ENCODE results near the gene ZBTB20.

ZBTB20 gene

DNA sequence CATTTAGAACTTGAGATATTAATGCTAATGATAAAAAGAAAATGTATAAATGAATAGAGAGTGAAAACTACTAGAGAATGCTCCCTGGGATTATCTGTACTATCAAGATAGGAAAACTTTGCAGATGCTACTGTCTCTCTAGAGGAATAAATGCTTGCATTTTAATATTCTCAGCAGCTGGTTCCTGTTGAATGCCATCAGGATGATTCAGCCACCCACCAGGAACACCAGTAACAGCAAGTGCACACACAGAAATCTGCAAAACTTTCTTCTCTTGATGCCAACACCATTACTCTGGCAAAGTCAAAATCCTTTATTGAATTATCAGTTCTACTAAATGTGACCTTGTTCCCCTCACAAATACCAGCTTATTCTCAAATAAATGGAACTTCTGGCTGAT lies 704.8 kb downstream of the ZBTB20 start:
- Histone ChIP-seq H3K36me3 (ENCODE audit: control insufficient read depth in 4 of 4, insufficient read depth in 4 of 4, low read length in 3 of 4) (no peaks in the 10 kb centered on the region), H3K4me3 (ENCODE audit: control insufficient read depth in 1 of 7, extremely low read depth in 1 of 7, insufficient read depth in 4 of 7, low read depth in 2 of 7, low read length in 6 of 7) (no peak overlapping the region), H3K27me3 (replicated peaks in 2 of 5; ENCODE audit: control insufficient read depth in 4 of 5, insufficient read depth in 5 of 5, low read length in 4 of 5) (no peaks in the 10 kb centered on the region), H3K9me3 (ENCODE audit: control extremely low read depth in 1 of 5, control insufficient read depth in 4 of 5, insufficient read depth in 2 of 5, low read depth in 1 of 5, low read length in 4 of 5) (no peaks in the 10 kb centered on the region), H3K27ac (ENCODE audit: insufficient read depth in 1 of 2, low read depth in 1 of 2, low read length in 2 of 2, poor library complexity in 1 of 2, severe bottlenecking in 2 of 2) (no peak overlapping the region), H3K4me1 (ENCODE audit: control extremely low read depth in 1 of 4, control insufficient read depth in 4 of 4, insufficient read depth in 4 of 4, low read length in 3 of 4) (no peaks in the 10 kb centered on the region)
- CTCF ChIA-PET = no interaction called here
- no peak for DNase-seq
- POLR2A ChIA-PET = no interaction called here

DNA sequence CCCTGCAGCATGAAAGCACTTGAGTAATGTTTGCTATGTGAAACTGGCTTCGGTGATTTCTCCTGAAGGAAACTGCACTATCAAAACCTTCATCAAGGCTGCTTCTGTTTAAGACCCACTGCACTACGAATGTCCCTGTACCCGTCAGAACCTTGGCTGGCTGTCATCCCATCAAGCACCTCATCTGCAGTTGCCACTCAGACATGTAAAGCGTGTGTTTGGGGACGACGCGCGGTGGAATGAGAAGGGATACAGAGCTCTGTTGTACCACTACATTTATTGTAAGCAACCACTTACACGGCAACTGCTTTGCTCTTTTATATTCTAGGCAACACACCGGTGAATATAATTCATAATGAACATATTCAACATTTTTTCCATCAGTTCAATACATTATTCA lies 705.7 kb downstream of the ZBTB20 start:
- ChIA-PET CTCF (no interaction called here), POLR2A (no interaction called here)
- no peaks in the 10 kb centered on the region for H3K27me3 ChIP-seq (replicated peaks in 2 of 5; ENCODE audit: control insufficient read depth in 4 of 5, insufficient read depth in 5 of 5, low read length in 4 of 5)
- no peaks in the 10 kb centered on the region for H3K36me3 ChIP-seq (ENCODE audit: control insufficient read depth in 4 of 4, insufficient read depth in 4 of 4, low read length in 3 of 4)
- WGBS (ENCODE audit: insufficient coverage) = 95% methylated on average over 8 of the region's 10 CpGs
- DNase-seq = no peak
- no peak overlapping the region for H3K27ac ChIP-seq (ENCODE audit: insufficient read depth in 1 of 2, low read depth in 1 of 2, low read length in 2 of 2, poor library complexity in 1 of 2, severe bottlenecking in 2 of 2)
- no peaks in the 10 kb centered on the region for H3K9me3 ChIP-seq (ENCODE audit: control extremely low read depth in 1 of 5, control insufficient read depth in 4 of 5, insufficient read depth in 2 of 5, low read depth in 1 of 5, low read length in 4 of 5)
- no peak overlapping the region for H3K4me3 ChIP-seq (ENCODE audit: control insufficient read depth in 1 of 7, extremely low read depth in 1 of 7, insufficient read depth in 4 of 7, low read depth in 2 of 7, low read length in 6 of 7)
- no peaks in the 10 kb centered on the region for H3K4me1 ChIP-seq (ENCODE audit: control extremely low read depth in 1 of 4, control insufficient read depth in 4 of 4, insufficient read depth in 4 of 4, low read length in 3 of 4)

DNA sequence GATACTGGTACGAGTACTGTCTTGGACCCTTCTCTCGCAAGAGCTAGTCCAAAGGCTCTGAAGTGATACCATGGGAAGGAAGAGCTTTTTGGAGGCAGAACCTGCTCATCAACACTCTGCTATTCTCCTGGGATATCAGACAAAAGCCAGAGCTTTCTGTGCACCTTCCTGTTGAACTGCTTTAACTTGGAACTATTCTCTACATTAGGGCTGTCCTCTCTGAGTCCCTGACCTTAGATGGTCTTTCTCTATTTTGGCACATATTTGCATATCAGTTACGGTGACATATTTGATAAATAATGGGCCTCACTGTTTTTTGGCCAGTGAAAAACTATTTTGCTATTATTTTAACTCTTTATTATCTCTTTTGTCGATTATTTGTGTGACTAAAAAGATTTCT lies 706.4 kb downstream of the ZBTB20 start:
- no peaks in the 10 kb centered on the region for H3K9me3 ChIP-seq (ENCODE audit: control extremely low read depth in 1 of 5, control insufficient read depth in 4 of 5, insufficient read depth in 2 of 5, low read depth in 1 of 5, low read length in 4 of 5)
- H3K27me3 ChIP-seq (replicated peaks in 2 of 5; ENCODE audit: control insufficient read depth in 4 of 5, insufficient read depth in 5 of 5, low read length in 4 of 5) = no peaks in the 10 kb centered on the region
- WGBS (ENCODE audit: insufficient coverage) = 95% methylated on average over 2 of the region's 4 CpGs

DNA sequence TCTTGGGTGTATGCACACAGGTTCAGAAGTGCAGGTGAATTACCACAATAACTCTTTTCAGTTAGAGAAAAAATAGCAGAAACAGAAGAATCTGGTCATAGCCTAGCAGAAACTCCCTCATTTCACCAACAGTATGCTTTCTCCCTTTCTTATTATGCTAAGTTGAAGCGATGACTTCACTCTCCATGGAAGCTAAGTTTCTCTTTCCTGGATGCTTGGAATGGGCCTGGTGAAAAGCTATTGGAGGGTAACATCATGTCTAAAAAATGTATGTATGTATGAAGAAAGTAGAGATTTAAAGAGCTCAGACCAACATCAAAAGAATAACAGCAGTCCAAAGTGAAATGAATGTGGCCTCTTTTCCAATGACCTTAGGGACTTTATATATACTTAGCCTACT lies 707.8 kb downstream of the ZBTB20 start:
- Histone ChIP-seq H3K36me3 (ENCODE audit: control insufficient read depth in 4 of 4, insufficient read depth in 4 of 4, low read length in 3 of 4) (no peaks in the 10 kb centered on the region), H3K4me3 (ENCODE audit: control insufficient read depth in 1 of 7, extremely low read depth in 1 of 7, insufficient read depth in 4 of 7, low read depth in 2 of 7, low read length in 6 of 7) (no peak overlapping the region), H3K4me1 (ENCODE audit: control extremely low read depth in 1 of 4, control insufficient read depth in 4 of 4, insufficient read depth in 4 of 4, low read length in 3 of 4) (no peaks in the 10 kb centered on the region), H3K27me3 (replicated peaks in 2 of 5; ENCODE audit: control insufficient read depth in 4 of 5, insufficient read depth in 5 of 5, low read length in 4 of 5) (no peaks in the 10 kb centered on the region), H3K9me3 (ENCODE audit: control extremely low read depth in 1 of 5, control insufficient read depth in 4 of 5, insufficient read depth in 2 of 5, low read depth in 1 of 5, low read length in 4 of 5) (no peaks in the 10 kb centered on the region), H3K27ac (ENCODE audit: insufficient read depth in 1 of 2, low read depth in 1 of 2, low read length in 2 of 2, poor library complexity in 1 of 2, severe bottlenecking in 2 of 2) (no peak overlapping the region)
- ChIA-PET CTCF (interaction anchor here (0.8 to 1.7 kb wide), 2 partner anchors 9 to 12 kb away, joined by 3 to 5 read pairs; no protein-coding TSS in a partner anchor), POLR2A (interaction anchor here (1.1 kb wide), 1 partner anchor 12 kb away, joined by 4 read pairs; no protein-coding TSS in a partner anchor)
- WGBS (ENCODE audit: insufficient coverage) = no CpG with 5 or more reads among the region's 1 CpG
- DNase-seq = no peak

More for the DNA sequence above, 706.4 kb downstream of the ZBTB20 start:
- no peaks in the 10 kb centered on the region for H3K4me1 ChIP-seq (ENCODE audit: control extremely low read depth in 1 of 4, control insufficient read depth in 4 of 4, insufficient read depth in 4 of 4, low read length in 3 of 4)
- no peak overlapping the region for H3K4me3 ChIP-seq (ENCODE audit: control insufficient read depth in 1 of 7, extremely low read depth in 1 of 7, insufficient read depth in 4 of 7, low read depth in 2 of 7, low read length in 6 of 7)
- H3K27ac ChIP-seq (ENCODE audit: insufficient read depth in 1 of 2, low read depth in 1 of 2, low read length in 2 of 2, poor library complexity in 1 of 2, severe bottlenecking in 2 of 2) = no peak overlapping the region
- no peak for DNase-seq
- ChIA-PET POLR2A (no interaction called here), CTCF (no interaction called here)
- H3K36me3 ChIP-seq (ENCODE audit: control insufficient read depth in 4 of 4, insufficient read depth in 4 of 4, low read length in 3 of 4) = no peaks in the 10 kb centered on the region

DNA sequence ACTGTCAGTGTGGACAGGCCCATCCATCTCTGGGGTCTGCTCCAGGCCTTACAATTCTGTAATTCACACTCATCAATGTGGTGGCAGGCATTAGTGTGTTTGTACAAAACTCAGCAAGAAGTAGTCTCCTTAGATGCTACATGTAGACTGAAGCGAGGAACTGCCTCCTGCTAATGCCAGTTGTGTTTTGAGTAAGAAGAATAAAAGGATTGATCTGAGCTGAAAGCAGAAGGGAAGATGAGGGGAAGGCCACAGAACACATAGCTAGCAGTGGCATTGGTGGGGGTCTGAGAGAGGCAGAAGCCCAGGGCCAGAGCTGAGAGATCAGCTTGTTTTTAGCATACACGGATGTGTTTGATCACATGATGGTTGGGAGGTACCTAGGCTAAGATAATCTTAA lies 709.2 kb downstream of the ZBTB20 start:
- 88% methylated on average over 1 of the region's 2 CpGs for WGBS (ENCODE audit: insufficient coverage)
- no peaks in the 10 kb centered on the region for H3K36me3 ChIP-seq (ENCODE audit: control insufficient read depth in 4 of 4, insufficient read depth in 4 of 4, low read length in 3 of 4)
- ChIA-PET CTCF (interaction anchor here (1.0 kb wide), 1 partner anchor 18 kb away, joined by 3 read pairs; no protein-coding TSS in a partner anchor), POLR2A (interaction anchor here (0.6 to 1.2 kb wide), 3 partner anchors 13 to 483 kb away, joined by 3 to 4 read pairs (median 4); no protein-coding TSS in a partner anchor)
- H3K9me3 ChIP-seq (ENCODE audit: control extremely low read depth in 1 of 5, control insufficient read depth in 4 of 5, insufficient read depth in 2 of 5, low read depth in 1 of 5, low read length in 4 of 5) = no peaks in the 10 kb centered on the region
- no peak overlapping the region for H3K4me3 ChIP-seq (ENCODE audit: control insufficient read depth in 1 of 7, extremely low read depth in 1 of 7, insufficient read depth in 4 of 7, low read depth in 2 of 7, low read length in 6 of 7)
- no peaks in the 10 kb centered on the region for H3K4me1 ChIP-seq (ENCODE audit: control extremely low read depth in 1 of 4, control insufficient read depth in 4 of 4, insufficient read depth in 4 of 4, low read length in 3 of 4)
- no peak for DNase-seq
- no peak overlapping the region for H3K27ac ChIP-seq (ENCODE audit: insufficient read depth in 1 of 2, low read depth in 1 of 2, low read length in 2 of 2, poor library complexity in 1 of 2, severe bottlenecking in 2 of 2)
- no peaks in the 10 kb centered on the region for H3K27me3 ChIP-seq (replicated peaks in 2 of 5; ENCODE audit: control insufficient read depth in 4 of 5, insufficient read depth in 5 of 5, low read length in 4 of 5)

DNA sequence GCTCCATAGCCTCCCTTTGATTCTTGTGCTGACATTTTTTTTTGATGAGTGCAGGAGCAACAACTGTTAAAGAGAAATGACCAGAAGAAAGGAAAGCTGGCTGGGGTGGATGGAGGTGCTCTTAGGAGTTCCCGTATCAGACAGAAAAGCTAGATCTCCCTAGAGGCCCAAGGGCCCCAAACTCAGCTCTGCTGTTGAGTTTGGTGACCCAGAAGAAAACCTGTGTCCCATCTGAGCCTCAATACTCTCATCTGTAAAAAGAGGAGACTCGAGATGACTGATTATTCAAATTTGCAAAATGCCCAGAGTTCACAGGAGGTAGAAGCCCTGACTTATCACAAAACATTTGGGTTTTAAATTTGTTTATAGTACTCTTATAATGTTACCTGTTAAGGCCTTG lies 710.9 kb downstream of the ZBTB20 start:
- Histone ChIP-seq H3K36me3 (ENCODE audit: control insufficient read depth in 4 of 4, insufficient read depth in 4 of 4, low read length in 3 of 4) (no peaks in the 10 kb centered on the region), H3K4me3 (ENCODE audit: control insufficient read depth in 1 of 7, extremely low read depth in 1 of 7, insufficient read depth in 4 of 7, low read depth in 2 of 7, low read length in 6 of 7) (no peak overlapping the region), H3K4me1 (ENCODE audit: control extremely low read depth in 1 of 4, control insufficient read depth in 4 of 4, insufficient read depth in 4 of 4, low read length in 3 of 4) (no peaks in the 10 kb centered on the region), H3K27ac (ENCODE audit: insufficient read depth in 1 of 2, low read depth in 1 of 2, low read length in 2 of 2, poor library complexity in 1 of 2, severe bottlenecking in 2 of 2) (no peak overlapping the region), H3K27me3 (replicated peaks in 2 of 5; ENCODE audit: control insufficient read depth in 4 of 5, insufficient read depth in 5 of 5, low read length in 4 of 5) (no peaks in the 10 kb centered on the region), H3K9me3 (ENCODE audit: control extremely low read depth in 1 of 5, control insufficient read depth in 4 of 5, insufficient read depth in 2 of 5, low read depth in 1 of 5, low read length in 4 of 5) (no peaks in the 10 kb centered on the region)
- no peak for DNase-seq
- CTCF ChIA-PET = interaction anchor here (1.3 to 1.8 kb wide), 3 partner anchors 9 to 31 kb away, joined by 3 to 5 read pairs (median 4); no protein-coding TSS in a partner anchor
- POLR2A ChIA-PET = interaction anchor here (0.6 kb wide), 1 partner anchor 166 kb away, joined by 3 read pairs; no protein-coding TSS in a partner anchor
- 100% methylated on average over 1 of the region's 2 CpGs for WGBS (ENCODE audit: insufficient coverage)

DNA sequence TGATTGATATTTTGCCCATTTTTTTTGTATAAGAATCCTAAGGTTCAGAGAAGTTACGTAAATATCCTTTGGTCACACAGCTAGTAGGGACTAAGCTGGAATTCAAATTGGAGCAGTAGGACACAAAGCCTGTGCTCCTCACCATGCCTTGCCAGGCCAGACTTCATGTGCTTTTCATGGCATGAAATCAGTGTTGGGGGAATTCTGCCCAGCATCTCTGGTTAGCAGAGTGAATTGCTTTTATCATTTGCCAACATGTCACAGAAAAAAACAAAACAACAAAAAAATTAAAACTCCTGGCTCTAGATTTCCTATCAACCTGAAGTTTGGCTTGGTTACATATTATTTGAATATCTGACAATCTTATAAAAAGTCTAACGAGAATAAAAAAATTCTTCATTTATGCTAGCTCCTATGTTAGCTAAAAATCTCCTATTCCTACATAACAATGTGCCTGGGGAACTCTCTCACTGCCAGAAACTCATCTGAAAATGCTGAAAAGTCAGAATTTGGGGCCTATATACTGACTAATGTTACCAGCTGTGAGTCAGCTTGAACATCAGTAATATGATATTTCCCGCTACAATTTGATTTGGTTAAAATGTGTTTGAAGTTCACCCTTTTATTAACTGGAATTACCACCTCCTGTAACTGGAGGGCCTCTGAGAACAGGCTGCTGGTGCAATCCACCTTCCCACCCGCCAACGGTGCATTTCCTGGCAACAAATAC lies 711.5 kb downstream of the ZBTB20 start:
- H3K27ac ChIP-seq (ENCODE audit: insufficient read depth in 1 of 2, low read depth in 1 of 2, low read length in 2 of 2, poor library complexity in 1 of 2, severe bottlenecking in 2 of 2) = no peak overlapping the region
- no peak overlapping the region for H3K4me3 ChIP-seq (ENCODE audit: control insufficient read depth in 1 of 7, extremely low read depth in 1 of 7, insufficient read depth in 4 of 7, low read depth in 2 of 7, low read length in 6 of 7)
- H3K9me3 ChIP-seq (ENCODE audit: control extremely low read depth in 1 of 5, control insufficient read depth in 4 of 5, insufficient read depth in 2 of 5, low read depth in 1 of 5, low read length in 4 of 5) = no peaks in the 10 kb centered on the region
- H3K36me3 ChIP-seq (ENCODE audit: control insufficient read depth in 4 of 4, insufficient read depth in 4 of 4, low read length in 3 of 4) = no peaks in the 10 kb centered on the region
- no peaks in the 10 kb centered on the region for H3K4me1 ChIP-seq (ENCODE audit: control extremely low read depth in 1 of 4, control insufficient read depth in 4 of 4, insufficient read depth in 4 of 4, low read length in 3 of 4)
- no peak for DNase-seq
- ChIA-PET CTCF (interaction anchor here (0.8 to 1.8 kb wide), 5 partner anchors 9 to 31 kb away, joined by 3 to 6 read pairs (median 4); no protein-coding TSS in a partner anchor), POLR2A (no interaction called here)
- no peaks in the 10 kb centered on the region for H3K27me3 ChIP-seq (replicated peaks in 2 of 5; ENCODE audit: control insufficient read depth in 4 of 5, insufficient read depth in 5 of 5, low read length in 4 of 5)
- WGBS (ENCODE audit: insufficient coverage) = 100% methylated on average over 2 of the region's 5 CpGs

Measured in common myeloid progenitor, CD34-positive (primary cell).